PC-3 (cell line): ENCODE data around the gene LIPC. TPM values are rescaled to one million over a fixed set of nuclear protein-coding genes. Genes with fewer than 3 reads are reported as not detected.

Experiments used
- ATAC-seq: fragments of 200-7000 bp; cut with Tn5 transposase; 2 replicates; pipeline ENCODE4 v1.9.1; 2020; ENCODE audit warnings: mild to moderate bottlenecking, moderate library complexity
- BruUV-seq: library from RNA; stranded (reverse); fragments of 400-500 nt; replicated peaks from 2 replicates; lab custom pipeline; 2021; lab: Mats Ljungman, UMichigan
- CTCF ChIA-PET: fragments of 300-600 bp; sonication (Branson Sonifier 250); formaldehyde crosslinking; loops from one replicate; lab custom pipeline; 2022; ENCODE audit warnings: antibody characterized with exemption; lab: Charles Lee
- POLR2A ChIA-PET: fragments of 300-600 bp; sonication (Branson Sonifier 250); formaldehyde crosslinking; loops from one replicate; lab custom pipeline; 2022; ENCODE audit warnings: antibody characterized with exemption; ENCODE audit not compliant: unreplicated experiment; lab: Charles Lee
- DNase-seq: peaks from one replicate; pipeline ENCODE4 v3.0.0-alpha.2; 2015
- H2AFZ ChIP-seq: fragments of 300-600 bp; sonication (generic); 2 replicates; pipeline ENCODE4 v1.6.0; 2016; ENCODE audit warnings: antibody characterized with exemption, low read length
- H3F3A ChIP-seq: fragments of 300-600 bp; sonication (generic); one replicate; pipeline ENCODE4 v1.6.0; 2017; ENCODE audit warnings: antibody characterized with exemption, low read length, control low read depth, mild to moderate bottlenecking; ENCODE audit not compliant: unreplicated experiment
- H3K27ac ChIP-seq: fragments of 300-600 bp; sonication (generic); 2 replicates; pipeline ENCODE4 v1.5.1; 2016; ENCODE audit warnings: mild to moderate bottlenecking, low read length
- H3K27me3 ChIP-seq: fragments of 300-600 bp; sonication (generic); 2 replicates; pipeline ENCODE4 v1.6.1; 2016; ENCODE audit warnings: low read length, mixed read lengths
- H3K36me3 ChIP-seq: fragments of 300-600 bp; sonication (generic); 2 replicates; pipeline ENCODE4 v1.6.1; 2016; ENCODE audit warnings: low read depth, mixed run types, low read length, mixed read lengths
- H3K4me1 ChIP-seq: fragments of 300-600 bp; sonication (generic); 2 replicates; pipeline ENCODE4 v1.5.1; 2016; ENCODE audit warnings: low read length; ENCODE audit not compliant: insufficient read depth
- H3K4me2 ChIP-seq: fragments of 300-600 bp; sonication (generic); 2 replicates; pipeline ENCODE4 v1.6.0; 2016; ENCODE audit warnings: low read length
- H3K4me3 ChIP-seq: fragments of 300-600 bp; sonication (generic); 2 replicates; pipeline ENCODE4 v1.5.1; 2016; ENCODE audit warnings: mild to moderate bottlenecking, low read length, mixed read lengths
- H3K79me2 ChIP-seq: fragments of 300-600 bp; sonication (generic); 2 replicates; pipeline ENCODE4 v1.6.1; 2017; ENCODE audit warnings: low read length, mixed read lengths
- H3K9ac ChIP-seq: fragments of 300-600 bp; sonication (generic); 2 replicates; pipeline ENCODE4 v1.6.0; 2016; ENCODE audit warnings: mild to moderate bottlenecking, low read length
- H3K9me2 ChIP-seq: fragments of 300-600 bp; sonication (generic); replicated peaks from 2 replicates; pipeline ENCODE4 v1.6.1; 2016; ENCODE audit warnings: mixed run types, low read length, mixed read lengths
- H3K9me3 ChIP-seq: fragments of 300-600 bp; sonication (generic); 2 replicates; pipeline ENCODE4 v1.6.1; 2016; ENCODE audit warnings: low read length, mixed read lengths
- H4K20me1 ChIP-seq: fragments of 300-600 bp; sonication (generic); 2 replicates; pipeline ENCODE4 v1.6.1; 2016; ENCODE audit warnings: low read length, mixed read lengths
- EZH2 ChIP-seq: fragments of 300-600 bp; sonication (generic); IDR thresholded peaks from one replicate; pipeline ENCODE4 v1.6.1; 2017; ENCODE audit warnings: antibody characterized with exemption, mild to moderate bottlenecking, low read length; ENCODE audit not compliant: unreplicated experiment
- EZH2phosphoT487 ChIP-seq: fragments of 300-600 bp; sonication (generic); IDR thresholded peaks from 2 replicates; pipeline ENCODE4 v1.6.1; 2018; ENCODE audit warnings: mild to moderate bottlenecking, antibody characterized with exemption, low read length, borderline replicate concordance
- intact Hi-C: fragments of 100-400 bp; cut with micrococcal nuclease; formaldehyde crosslinking; loops from 2 replicates; pipeline ENCODE4 v1.9.0; 2023
- total RNA-seq: library from RNA; depleted of rRNA; stranded (reverse); fragments of >200 nt; gene quantifications from 2 replicates; pipeline ENCODE4 v1.2.3, GENCODE V29; 2014
- TF ChIP-seq, protein P1 (sequence below): fragments of 300-600 bp; sonication (generic); conservative IDR thresholded peaks from 2 replicates; pipeline ENCODE4 v1.5.1; 2017; ENCODE audit warnings: antibody characterized with exemption, low read depth, mild to moderate bottlenecking, low read length

Gene LIPC
- total RNA-seq, 1 experiment from 2014 or later, result not detected

DNA sequence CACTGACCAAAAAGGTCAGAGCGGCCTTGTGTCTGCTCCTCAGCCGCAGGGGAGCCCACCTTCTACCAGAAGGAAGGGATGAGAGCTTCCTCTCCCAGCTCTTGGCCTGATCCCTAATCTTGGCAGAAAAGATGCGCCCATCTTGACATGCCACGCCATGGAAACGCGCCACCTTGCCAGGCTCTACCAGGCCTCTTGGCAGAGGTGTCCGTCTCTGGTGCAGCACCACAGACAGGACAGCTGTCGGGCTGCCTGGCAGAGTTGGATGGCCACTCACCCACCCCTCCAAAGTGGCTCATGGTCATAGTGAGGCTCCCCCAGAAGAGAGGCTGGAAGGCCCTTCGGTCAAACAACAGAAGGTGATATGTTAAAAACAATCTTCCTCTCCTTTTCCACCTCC lies 105.2 kb downstream of the LIPC start:
- Histone ChIP-seq H3K4me2 (no peak overlapping the region), H3K9ac (no peak overlapping the region), H3K27ac (no peak overlapping the region), H3K27me3 (no peaks in the 10 kb centered on the region), H3F3A (no peaks in the 10 kb centered on the region), H2AFZ (no peak overlapping the region), H3K4me3 (no peak overlapping the region), H3K79me2 (no peaks in the 10 kb centered on the region), H3K9me3 (no peaks in the 10 kb centered on the region), H3K9me2 (no peaks in the 10 kb centered on the region), H3K36me3 (no peaks in the 10 kb centered on the region), H4K20me1 (no peaks in the 10 kb centered on the region), H3K4me1 (no peaks in the 10 kb centered on the region)
- intact Hi-C loops, result no loop called here
- ChIA-PET POLR2A (no interaction called here), CTCF (no interaction called here)
- TF ChIP-seq, protein P1, sequence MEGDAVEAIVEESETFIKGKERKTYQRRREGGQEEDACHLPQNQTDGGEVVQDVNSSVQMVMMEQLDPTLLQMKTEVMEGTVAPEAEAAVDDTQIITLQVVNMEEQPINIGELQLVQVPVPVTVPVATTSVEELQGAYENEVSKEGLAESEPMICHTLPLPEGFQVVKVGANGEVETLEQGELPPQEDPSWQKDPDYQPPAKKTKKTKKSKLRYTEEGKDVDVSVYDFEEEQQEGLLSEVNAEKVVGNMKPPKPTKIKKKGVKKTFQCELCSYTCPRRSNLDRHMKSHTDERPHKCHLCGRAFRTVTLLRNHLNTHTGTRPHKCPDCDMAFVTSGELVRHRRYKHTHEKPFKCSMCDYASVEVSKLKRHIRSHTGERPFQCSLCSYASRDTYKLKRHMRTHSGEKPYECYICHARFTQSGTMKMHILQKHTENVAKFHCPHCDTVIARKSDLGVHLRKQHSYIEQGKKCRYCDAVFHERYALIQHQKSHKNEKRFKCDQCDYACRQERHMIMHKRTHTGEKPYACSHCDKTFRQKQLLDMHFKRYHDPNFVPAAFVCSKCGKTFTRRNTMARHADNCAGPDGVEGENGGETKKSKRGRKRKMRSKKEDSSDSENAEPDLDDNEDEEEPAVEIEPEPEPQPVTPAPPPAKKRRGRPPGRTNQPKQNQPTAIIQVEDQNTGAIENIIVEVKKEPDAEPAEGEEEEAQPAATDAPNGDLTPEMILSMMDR, result no peak
- TF ChIP-seq EZH2 (no peak), EZH2phosphoT487 (no peak)
- DNase-seq (no peak), ATAC-seq (no peak)
- no TSS peak for BruUV-seq

DNA sequence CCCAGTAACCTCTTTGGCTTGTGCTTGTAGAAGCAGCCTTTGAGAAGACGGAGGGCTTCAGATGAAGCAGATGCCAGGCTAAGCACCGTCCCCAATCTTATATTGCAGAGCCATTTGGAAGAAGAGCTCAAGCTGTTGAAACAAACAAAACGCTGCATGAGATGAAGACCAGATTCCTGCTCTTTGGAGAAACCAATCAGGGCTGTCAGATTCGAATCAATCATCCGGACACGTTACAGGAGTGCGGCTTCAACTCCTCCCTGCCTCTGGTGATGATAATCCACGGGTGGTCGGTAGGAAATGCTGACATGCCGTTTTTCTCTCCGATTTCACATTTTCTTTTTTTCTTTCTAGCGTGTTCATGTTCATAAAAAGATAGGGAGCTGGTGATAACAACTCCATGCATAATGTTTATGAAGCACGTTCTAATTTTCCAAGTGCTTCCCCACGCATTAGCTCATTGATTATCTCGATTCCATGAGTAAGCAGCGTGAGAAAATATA lies 106.5 kb downstream of the LIPC start:
- ChIA-PET CTCF (no interaction called here), POLR2A (interaction anchor here (0.6 kb wide), 1 partner anchor 160 kb away, joined by 3 read pairs; no protein-coding TSS in a partner anchor)
- TF ChIP-seq EZH2phosphoT487 (no peak), EZH2 (no peak)
- TF ChIP-seq, protein P1, result no peak
- no peaks in the 10 kb centered on the region for H4K20me1 ChIP-seq
- no peak overlapping the region for H3K4me2 ChIP-seq
- H3F3A ChIP-seq, result no peaks in the 10 kb centered on the region
- no peak for ATAC-seq
- H3K9me2 ChIP-seq, result no peaks in the 10 kb centered on the region
- intact Hi-C loops, result no loop called here
- H3K4me3 ChIP-seq, result no peak overlapping the region
- DNase-seq, result no peak
- BruUV-seq, result no TSS peak
- no peaks in the 10 kb centered on the region for H3K36me3 ChIP-seq
- no peak overlapping the region for H3K9ac ChIP-seq
- H2AFZ ChIP-seq, result no peak overlapping the region
- H3K27ac ChIP-seq, result no peak overlapping the region
- no peaks in the 10 kb centered on the region for H3K79me2 ChIP-seq
- no peaks in the 10 kb centered on the region for H3K9me3 ChIP-seq
- H3K27me3 ChIP-seq, result no peaks in the 10 kb centered on the region
- H3K4me1 ChIP-seq, result no peaks in the 10 kb centered on the region

DNA sequence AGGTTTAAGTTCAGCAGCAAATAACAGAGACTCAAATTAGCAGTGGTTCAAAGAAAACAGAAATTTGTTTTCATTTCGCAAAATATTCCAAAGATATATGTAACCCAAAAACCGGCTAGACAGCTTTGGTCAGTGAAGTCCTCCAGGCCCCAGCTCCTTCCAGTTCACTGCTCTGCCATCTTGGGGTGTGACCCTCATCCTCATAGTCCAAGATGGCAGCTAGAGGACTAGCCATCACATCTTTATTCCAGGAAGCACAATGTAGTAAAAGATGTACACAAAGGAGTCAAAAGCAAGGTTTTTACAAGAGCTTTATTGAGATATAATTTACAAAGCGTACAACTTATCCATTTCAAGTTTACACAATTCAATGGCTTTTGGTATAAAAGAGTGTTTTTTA lies 107.1 kb downstream of the LIPC start:
- no peak overlapping the region for H3K27ac ChIP-seq
- H3K36me3 ChIP-seq, result no peaks in the 10 kb centered on the region
- intact Hi-C loops, result no loop called here
- no peak overlapping the region for H3K9ac ChIP-seq
- ChIA-PET CTCF (no interaction called here), POLR2A (no interaction called here)
- no peaks in the 10 kb centered on the region for H3K9me3 ChIP-seq
- no peak overlapping the region for H3K4me3 ChIP-seq
- DNase-seq (no peak), ATAC-seq (no peak)
- TF ChIP-seq, protein P1, result no peak
- TF ChIP-seq EZH2phosphoT487 (no peak), EZH2 (no peak)
- BruUV-seq, result no TSS peak
- no peaks in the 10 kb centered on the region for H3F3A ChIP-seq
- H3K9me2 ChIP-seq, result no peaks in the 10 kb centered on the region
- H3K79me2 ChIP-seq, result no peaks in the 10 kb centered on the region
- H3K27me3 ChIP-seq, result no peaks in the 10 kb centered on the region
- H3K4me2 ChIP-seq, result no peak overlapping the region
- no peaks in the 10 kb centered on the region for H3K4me1 ChIP-seq
- H2AFZ ChIP-seq, result no peak overlapping the region
- no peaks in the 10 kb centered on the region for H4K20me1 ChIP-seq
